Measurements from ENCODE around the gene GPC5.
"Not testable (repeated sequence)": the region's sequence is repeated elsewhere in the genome, so short reads cannot be mapped to it uniquely, and the experiment has no call there.

The GPC5 gene

GRCh38 chr13:92719868-92720267 is 1321.4 kb downstream of the GPC5 start:
- no peak for DNase-seq

DNA sequence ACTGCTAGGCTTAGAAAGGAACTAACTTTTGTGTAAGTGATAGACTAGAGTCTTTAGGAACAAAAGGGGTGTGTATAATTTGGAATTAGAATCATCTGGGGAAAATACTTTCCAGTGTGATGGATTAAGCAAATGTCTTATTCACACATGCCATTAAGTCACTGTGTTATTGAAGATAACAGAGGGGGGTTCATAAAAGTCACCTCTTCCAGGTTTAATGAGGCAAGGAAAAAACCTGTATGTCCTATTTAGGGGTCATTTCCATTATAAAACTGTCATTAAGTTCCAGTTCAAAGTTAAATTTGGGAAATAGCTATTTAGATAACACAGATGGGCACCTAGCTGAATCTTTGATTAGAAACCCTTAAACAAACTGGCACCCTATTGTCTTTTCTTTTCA is 1323.2 kb downstream of the GPC5 start:
- no peak for DNase-seq

- no peak for DNase-seq
Observed at GRCh38 chr13:92727118-92727517, 1328.7 kb downstream of the GPC5 start.

GRCh38 chr13:92734068-92734467 is 1335.6 kb downstream of the GPC5 start:
- DNase-seq: no peak

GRCh38 chr13:92734545-92734944 is 1336.1 kb downstream of the GPC5 start:
- DNase-seq: no peak

DNA sequence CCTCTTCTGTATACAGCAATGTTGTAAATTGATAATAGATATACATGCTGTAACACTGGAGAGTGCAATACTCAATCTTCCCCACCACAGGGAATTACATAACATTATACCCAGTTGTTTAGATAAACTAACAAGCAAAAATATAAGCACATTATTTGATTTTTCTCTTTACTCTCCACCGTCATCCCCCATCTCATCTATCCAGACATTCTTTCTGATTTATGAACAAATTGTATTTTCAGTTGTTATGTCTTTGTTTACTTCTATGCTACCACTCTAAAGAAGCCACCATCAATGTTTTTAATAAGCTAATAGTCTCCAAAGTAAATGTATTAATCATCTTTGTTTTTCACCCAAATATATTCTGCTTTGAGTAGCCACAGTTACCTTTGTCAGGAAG is 1337.5 kb downstream of the GPC5 start:
- DNase-seq: no peak

GRCh38 chr13:92739306-92739818 is 1340.9 kb downstream of the GPC5 start:
- DNase-seq: no peak

GRCh38 chr13:92743992-92744391 is 1345.6 kb downstream of the GPC5 start:
- DNase-seq: no peak

GRCh38 chr13:92745258-92745657 is 1346.8 kb downstream of the GPC5 start:
- DNase-seq: no peak

DNA sequence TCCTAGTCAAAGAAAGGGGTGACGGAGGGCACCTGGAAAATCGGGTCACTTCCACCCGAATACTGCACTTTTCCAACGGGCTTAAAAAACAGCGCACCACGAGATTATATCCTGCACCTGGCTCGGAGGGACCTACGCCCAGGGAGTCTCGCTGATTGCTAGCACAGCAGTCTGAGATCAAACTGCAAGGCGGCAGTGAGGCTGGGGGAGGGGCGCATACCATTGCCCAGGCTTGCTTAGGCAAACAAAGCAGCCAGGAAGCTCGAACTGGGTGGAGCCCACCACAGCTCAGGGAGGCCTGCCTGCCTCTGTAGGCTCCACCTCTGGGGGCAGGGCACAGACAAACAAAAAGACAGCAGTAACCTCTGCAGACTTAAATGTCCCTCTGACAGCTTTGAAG is 1354.3 kb downstream of the GPC5 start:
- DNase-seq: not testable (repeated sequence)

DNA sequence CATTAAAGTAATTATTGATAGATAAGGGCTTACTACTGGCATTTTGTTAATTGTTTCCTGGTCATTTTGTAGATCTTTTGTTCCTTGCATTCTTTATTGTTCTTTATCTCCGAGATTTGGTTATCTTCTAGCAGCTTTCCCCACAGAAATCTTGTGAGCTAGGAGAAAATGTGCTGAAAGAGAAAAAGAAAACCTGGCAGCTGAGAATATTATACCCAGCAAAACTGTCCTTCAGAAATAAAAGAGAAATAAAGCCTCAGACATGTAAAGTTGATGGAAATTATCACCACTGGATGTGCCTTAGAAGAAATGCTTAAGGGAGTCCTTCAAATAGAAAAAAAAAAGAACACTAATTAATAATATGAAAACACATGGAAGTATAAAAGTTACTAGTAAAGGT is 1363.3 kb downstream of the GPC5 start:
- DNase-seq: no peak

- DNase-seq: no peak
Observed at GRCh38 chr13:92767468-92767867, 1369.0 kb downstream of the GPC5 start.

DNA sequence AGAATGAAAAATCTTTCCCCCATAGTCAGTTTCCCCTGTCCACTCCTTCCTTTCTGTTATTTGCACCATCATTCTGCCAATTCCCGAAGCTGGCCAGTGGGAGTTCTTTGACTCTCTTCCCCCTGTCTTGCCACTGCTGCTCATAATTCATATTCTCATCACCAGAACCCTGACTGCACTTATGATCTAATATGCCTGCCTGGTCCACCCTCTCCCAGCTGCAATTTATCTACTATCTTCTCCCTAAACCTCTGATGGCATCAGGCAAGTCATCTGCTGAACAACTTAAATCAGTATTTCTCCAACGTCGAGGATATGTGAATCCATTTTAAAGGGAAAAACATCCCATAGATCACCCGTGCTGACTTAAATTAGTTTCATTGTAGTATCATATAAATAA is 1370.2 kb downstream of the GPC5 start:
- no peak for DNase-seq

- DNase-seq: no peak
Observed at GRCh38 chr13:92769046-92769445, 1370.6 kb downstream of the GPC5 start.

GRCh38 chr13:92775658-92776057 is 1377.2 kb downstream of the GPC5 start:
- DNase-seq: no peak

DNA sequence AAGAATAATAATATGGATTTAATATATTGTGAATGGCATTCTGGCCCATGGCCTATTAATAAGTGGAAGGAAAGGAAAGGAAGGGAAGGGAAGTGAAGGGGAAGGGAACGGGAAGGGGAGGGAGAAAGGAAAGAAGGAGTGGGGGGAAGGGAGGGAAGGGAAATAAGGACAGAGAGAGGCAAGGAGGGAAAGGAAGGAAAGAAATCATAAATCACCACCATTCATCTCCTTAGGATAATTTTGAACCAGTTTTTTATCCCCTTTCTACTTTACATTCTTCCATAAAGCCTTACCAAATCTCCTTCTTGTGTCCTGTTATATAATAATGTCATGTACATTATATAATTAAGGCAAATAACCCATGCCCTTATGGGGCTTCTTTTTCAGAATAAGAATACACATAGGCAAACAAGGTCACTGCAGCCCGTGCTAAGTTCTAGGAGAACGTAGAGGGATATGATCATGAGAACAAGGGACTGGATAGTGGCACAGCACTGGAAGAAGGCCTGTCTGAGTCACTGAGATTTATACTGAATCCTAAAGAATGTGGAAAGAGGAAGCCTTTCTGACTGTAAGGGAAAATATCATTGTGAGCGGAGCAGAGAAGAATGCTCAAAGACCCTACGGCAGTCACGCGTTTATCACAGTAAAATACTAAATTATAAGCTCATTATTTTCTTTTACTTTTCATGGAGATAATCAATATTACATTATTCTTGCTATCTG is 1383.7 kb downstream of the GPC5 start:
- no peak for DNase-seq

GRCh38 chr13:92802776-92803175 is 1404.4 kb downstream of the GPC5 start:
- DNase-seq: no peak

- DNase-seq: no peak
Observed at GRCh38 chr13:92804346-92804745, 1405.9 kb downstream of the GPC5 start.

- DNase-seq: no peak
Observed at GRCh38 chr13:92804926-92805325, 1406.5 kb downstream of the GPC5 start.

DNA sequence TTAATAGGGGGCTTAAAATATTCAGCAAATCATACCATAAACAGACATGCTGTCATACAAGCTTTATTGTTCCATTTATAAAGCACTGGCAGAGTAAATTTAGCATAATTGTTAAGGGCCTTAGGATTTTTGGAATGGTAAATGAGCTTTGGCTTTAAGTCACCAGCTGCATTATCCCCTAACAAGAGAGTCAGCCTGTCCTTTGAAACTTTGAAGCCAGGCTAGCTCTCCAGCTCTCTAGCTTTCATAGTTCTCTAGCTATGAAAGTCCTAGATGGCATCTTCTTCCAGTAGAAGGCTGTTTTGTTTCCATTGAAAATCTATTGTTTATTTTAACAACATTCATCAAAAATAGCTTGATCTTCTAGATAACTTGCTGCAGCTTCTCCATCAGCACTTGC is 1407.3 kb downstream of the GPC5 start:
- no peak for DNase-seq

DNA sequence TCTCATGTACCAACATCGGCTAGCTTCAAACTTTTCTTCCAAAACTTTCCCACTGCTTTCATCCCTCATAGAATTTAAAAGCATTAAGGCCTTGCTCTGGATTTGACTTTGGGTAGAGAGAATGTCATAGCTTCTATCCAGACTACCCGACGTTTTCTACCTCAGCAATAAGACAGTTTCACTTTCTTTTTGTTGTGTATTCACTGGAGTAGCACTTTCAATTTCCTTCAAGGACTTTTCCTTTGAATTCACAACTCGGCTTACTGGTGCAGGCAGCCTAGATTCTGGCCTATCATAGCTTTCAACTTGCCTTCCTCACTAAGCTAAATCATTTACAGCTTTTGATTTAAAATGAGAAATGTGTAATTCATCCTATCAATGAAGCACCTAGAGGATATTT is 1407.8 kb downstream of the GPC5 start:
- DNase-seq: no peak

- no peak for DNase-seq
Observed at GRCh38 chr13:92807353-92807752, 1408.9 kb downstream of the GPC5 start.

- no peak for DNase-seq
Observed at GRCh38 chr13:92807966-92808365, 1409.5 kb downstream of the GPC5 start.

DNA sequence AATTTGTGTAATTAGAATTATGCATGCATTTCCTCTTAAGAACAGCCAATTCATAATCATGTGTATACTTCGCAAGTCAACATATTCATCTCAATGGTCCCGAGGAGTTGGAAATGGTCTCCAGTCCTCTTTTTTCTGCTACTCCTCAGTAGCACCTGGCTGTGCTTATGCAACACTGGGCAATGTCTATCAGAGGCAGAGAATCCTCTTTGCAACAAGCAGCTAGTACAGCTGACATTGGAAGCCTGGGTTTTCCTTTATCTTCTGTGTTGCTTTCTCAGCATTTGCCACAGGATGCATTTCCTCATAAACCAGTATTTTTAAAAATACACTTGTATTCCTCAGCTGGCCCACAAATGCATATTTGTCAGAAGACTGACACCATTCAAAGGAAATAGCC is 1422.9 kb downstream of the GPC5 start:
- no peak for DNase-seq

DNA sequence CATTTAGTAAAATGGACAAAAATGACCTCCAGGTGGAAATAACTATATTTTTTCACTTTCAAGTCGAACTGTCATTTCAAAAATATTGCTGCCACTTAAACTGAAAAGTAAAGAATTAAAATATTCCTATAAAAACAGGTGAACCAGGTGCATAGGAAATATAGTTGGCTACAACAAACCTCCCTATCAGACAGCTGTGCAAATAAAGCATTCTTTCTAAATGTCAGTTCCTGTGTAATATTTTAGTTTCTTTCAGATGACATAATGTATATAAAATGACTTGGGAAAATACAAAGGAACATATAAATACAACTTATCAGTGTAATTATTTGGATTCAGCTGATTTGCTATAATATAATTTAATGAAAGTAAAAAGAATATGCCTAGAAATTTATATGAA is 1424.6 kb downstream of the GPC5 start:
- DNase-seq: no peak

All from activated T-cell treated with anti-CD3 and anti-CD28 coated beads for 4 hours (primary cell).